Hepatocyte (in vitro differentiated cells): ENCODE results near the gene KLLN. TPM values are rescaled to one million over a fixed set of nuclear protein-coding genes. Genes with fewer than 3 reads are reported as not detected.
"Not testable (repeated sequence)": the region's sequence is repeated elsewhere in the genome, so short reads cannot be mapped to it uniquely, and the experiment has no call there.

Source experiments
- DNase-seq: peaks from one replicate; pipeline ENCODE4 v3.0.0-alpha.2; 2016; ENCODE audit warnings: low spot score
- H2AFZ ChIP-seq: fragments of 200-600 bp; sonication (generic); 2 replicates; pipeline ENCODE4 v1.6.0; 2016; ENCODE audit warnings: antibody characterized with exemption, mild to moderate bottlenecking
- H3K27ac ChIP-seq: fragments of 200-600 bp; sonication (generic); 2 replicates; pipeline ENCODE4 v1.5.1; 2016; ENCODE audit warnings: mild to moderate bottlenecking
- H3K27me3 ChIP-seq: fragments of 200-600 bp; sonication (generic); 2 replicates; pipeline ENCODE4 v1.6.1; 2016
- H3K36me3 ChIP-seq: fragments of 200-600 bp; sonication (generic); replicated peaks from 2 replicates; pipeline ENCODE4 v1.5.1; 2016; ENCODE audit warnings: low read depth; ENCODE audit not compliant: insufficient read depth
- H3K4me1 ChIP-seq: fragments of 200-600 bp; sonication (generic); 2 replicates; pipeline ENCODE4 v1.5.1; 2016; ENCODE audit warnings: mild to moderate bottlenecking, moderate library complexity; ENCODE audit not compliant: insufficient read depth
- H3K4me2 ChIP-seq: fragments of 200-600 bp; sonication (generic); 2 replicates; pipeline ENCODE4 v1.6.0; 2016
- H3K4me3 ChIP-seq: fragments of 200-600 bp; sonication (generic); 2 replicates; pipeline ENCODE4 v1.5.1; 2016; ENCODE audit warnings: mild to moderate bottlenecking
- H3K79me2 ChIP-seq: fragments of 200-600 bp; sonication (generic); 2 replicates; pipeline ENCODE4 v1.6.0; 2017; ENCODE audit warnings: mild to moderate bottlenecking
- H3K9me2 ChIP-seq: fragments of 200-600 bp; sonication (generic); replicated peaks from 2 replicates; pipeline ENCODE4 v1.6.0; 2017; ENCODE audit warnings: mild to moderate bottlenecking; ENCODE audit not compliant: insufficient read depth
- H3K9me3 ChIP-seq: fragments of 200-600 bp; sonication (generic); 2 replicates; pipeline ENCODE4 v1.5.1; 2016; ENCODE audit warnings: low read depth, mild to moderate bottlenecking
- H4K20me1 ChIP-seq: fragments of 200-600 bp; sonication (generic); 2 replicates; pipeline ENCODE4 v1.6.0; 2016; ENCODE audit warnings: mild to moderate bottlenecking; ENCODE audit not compliant: insufficient read depth, poor library complexity, severe bottlenecking
- CTCF ChIP-seq: fragments of 200-600 bp; sonication (generic); IDR thresholded peaks from 2 replicates; pipeline ENCODE4 v1.5.1; 2016; ENCODE audit warnings: antibody characterized with exemption, mild to moderate bottlenecking; ENCODE audit not compliant: poor library complexity
- EZH2 ChIP-seq: fragments of 200-600 bp; sonication (generic); IDR thresholded peaks from 2 replicates; pipeline ENCODE4 v1.6.1; 2016; ENCODE audit warnings: antibody characterized with exemption, mild to moderate bottlenecking, borderline replicate concordance
- EZH2phosphoT487 ChIP-seq: fragments of 200-600 bp; sonication (generic); IDR thresholded peaks from one replicate; pipeline ENCODE4 v1.6.1; 2018; ENCODE audit warnings: antibody characterized with exemption, mild to moderate bottlenecking, low read depth, moderate library complexity; ENCODE audit not compliant: unreplicated experiment, severe bottlenecking
- WGBS: methylation state at CpG from one replicate; pipeline ENCODE4 v1.1.6; 2016; ENCODE audit warnings: low lambda C conversion rate; ENCODE audit errors: missing lambda C conversion rate; 5-methylcytosine and 5-hydroxymethylcytosine counted together
- polyA plus RNA-seq: library from polyadenylated mRNA; unstranded; fragments of >200 nt; fragmentation: Nextera tagmentation; extraction: Ambion mirVana; gene quantifications from 2 replicates; pipeline ENCODE4 v1.2.1, GENCODE V29; 2016
- total RNA-seq: library from RNA; depleted of rRNA; stranded (reverse); fragments of >200 nt; gene quantifications from 2 replicates; pipeline ENCODE4 v1.2.3, GENCODE V29; 2014

Gene KLLN
- total and polyA plus RNA-seq, 2 experiments from 2014 or later = 0.21 to 0.53 TPM

GRCh38 chr10:87864496-87865059, 1.2 kb upstream of the KLLN start:
- H3K27me3 ChIP-seq = no peaks in the 10 kb centered on the region
- H2AFZ ChIP-seq = no peak overlapping the region
- no peaks in the 10 kb centered on the region for H3K36me3 ChIP-seq
- H4K20me1 ChIP-seq = peaks cover 52% of the 10 kb centered on the region
- under 1% methylated on average over 16 of the region's 16 CpGs for whole genome bisulfite sequencing
- no peaks in the 10 kb centered on the region for H3K9me3 ChIP-seq
- no peak for TF ChIP-seq CTCF
- TF ChIP-seq EZH2 = no peak
- TF ChIP-seq EZH2phosphoT487 = no peak
- H3K4me3 ChIP-seq = peak overlapping the region; percentile 81
- peaks cover 55% of the 10 kb centered on the region for H3K79me2 ChIP-seq
- DNase-seq = no peak
- peaks cover 3% of the 10 kb centered on the region for H3K4me1 ChIP-seq
- peak overlapping the region; percentile 98 for H3K27ac ChIP-seq
- H3K4me2 ChIP-seq = peak overlapping the region; percentile 83
- H3K9me2 ChIP-seq = no peaks in the 10 kb centered on the region

DNA sequence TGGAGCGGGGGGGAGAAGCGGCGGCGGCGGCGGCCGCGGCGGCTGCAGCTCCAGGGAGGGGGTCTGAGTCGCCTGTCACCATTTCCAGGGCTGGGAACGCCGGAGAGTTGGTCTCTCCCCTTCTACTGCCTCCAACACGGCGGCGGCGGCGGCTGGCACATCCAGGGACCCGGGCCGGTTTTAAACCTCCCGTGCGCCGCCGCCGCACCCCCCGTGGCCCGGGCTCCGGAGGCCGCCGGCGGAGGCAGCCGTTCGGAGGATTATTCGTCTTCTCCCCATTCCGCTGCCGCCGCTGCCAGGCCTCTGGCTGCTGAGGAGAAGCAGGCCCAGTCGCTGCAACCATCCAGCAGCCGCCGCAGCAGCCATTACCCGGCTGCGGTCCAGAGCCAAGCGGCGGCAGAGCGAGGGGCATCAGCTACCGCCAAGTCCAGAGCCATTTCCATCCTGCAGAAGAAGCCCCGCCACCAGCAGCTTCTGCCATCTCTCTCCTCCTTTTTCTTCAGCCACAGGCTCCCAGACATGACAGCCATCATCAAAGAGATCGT, 690 bp upstream of the KLLN start:
- not testable (repeated sequence) for H3K9me3 ChIP-seq, H3K4me1 ChIP-seq, H3K9me2 ChIP-seq, H2AFZ ChIP-seq, H3K27me3 ChIP-seq, H3K36me3 ChIP-seq
- peaks cover 50% of the 10 kb centered on the region for H3K79me2 ChIP-seq
- peak overlapping the region; percentile 81 for H3K4me3 ChIP-seq
- peaks cover 46% of the 10 kb centered on the region for H4K20me1 ChIP-seq
- DNase-seq = peak; percentile 40
- peak overlapping the region; percentile 83 for H3K4me2 ChIP-seq
- H3K27ac ChIP-seq = peak overlapping the region; percentile 98
- 2% methylated on average over 34 of the region's 47 CpGs for WGBS

GRCh38 chr10:87862679-87863052, 667 bp downstream of the KLLN start:
- 2% methylated on average over 21 of the region's 21 CpGs for WGBS
- no peak for DNase-seq
- Histone ChIP-seq H3K79me2 (peaks cover 36% of the 10 kb centered on the region), H3K4me2 (peak overlapping the region; percentile 93), H4K20me1 (peaks cover 34% of the 10 kb centered on the region), H3K4me3 (peak overlapping the region; percentile 81), H3K9me3 (no peaks in the 10 kb centered on the region), H2AFZ (peak overlapping the region; percentile 86), H3K9me2 (no peaks in the 10 kb centered on the region), H3K27ac (peak overlapping the region; percentile 98), H3K4me1 (no peaks in the 10 kb centered on the region), H3K36me3 (no peaks in the 10 kb centered on the region), H3K27me3 (no peaks in the 10 kb centered on the region)
- TF ChIP-seq EZH2phosphoT487 (no peak), EZH2 (no peak), CTCF (no peak)

- Histone ChIP-seq H3K4me3 (peak overlapping the region; percentile 81), H3K4me1 (no peaks in the 10 kb centered on the region), H3K9me2 (no peaks in the 10 kb centered on the region), H3K27me3 (no peaks in the 10 kb centered on the region), H3K27ac (peak overlapping the region; percentile 98), H3K36me3 (no peaks in the 10 kb centered on the region), H3K4me2 (peak overlapping the region; percentile 93), H3K9me3 (no peaks in the 10 kb centered on the region), H4K20me1 (peaks cover 28% of the 10 kb centered on the region), H3K79me2 (peaks cover 31% of the 10 kb centered on the region), H2AFZ (peak overlapping the region; percentile 87)
- WGBS = under 1% methylated on average over 57 of the region's 57 CpGs
- DNase-seq = peak; percentile 98
- no peak for TF ChIP-seq EZH2phosphoT487
- no peak for TF ChIP-seq CTCF
- no peak for TF ChIP-seq EZH2
Measured at GRCh38 chr10:87861953-87862678, 1.2 kb downstream of the KLLN start.
